ENCODE data around the gene RSPO1.
"Not testable (repeated sequence)": the region's sequence is repeated elsewhere in the genome, so short reads cannot be mapped to it uniquely, and the experiment has no call there.

The RSPO1 gene

GRCh38 chr1:37634244-37634991 lies at the start of gene RSPO1:
Gene RSPO1 (minus strand): TSS chr1:37634892. CDS start chr1:37629661, 5,231 bp downstream.
- DNase-seq = no peak

GRCh38 chr1:37684182-37684581 lies 49.5 kb upstream of the RSPO1 start:
- DNase-seq = not testable (repeated sequence)

- peak; percentile 56 for DNase-seq
Observed at GRCh38 chr1:37682334-37682987, 47.8 kb upstream of the RSPO1 start.

GRCh38 chr1:37680933-37681332 lies 46.2 kb upstream of the RSPO1 start:
- no peak for DNase-seq

GRCh38 chr1:37677808-37678207 lies 43.1 kb upstream of the RSPO1 start:
- DNase-seq = no peak

GRCh38 chr1:37677143-37677439 lies 42.4 kb upstream of the RSPO1 start:
- no peak for DNase-seq

- no peak for DNase-seq
Observed at GRCh38 chr1:37676281-37677142, 41.8 kb upstream of the RSPO1 start.

- no peak for DNase-seq
Observed at GRCh38 chr1:37673920-37674319, 39.2 kb upstream of the RSPO1 start.

GRCh38 chr1:37672136-37672870 lies 37.6 kb upstream of the RSPO1 start:
- no peak for DNase-seq

GRCh38 chr1:37671261-37671660 lies 36.6 kb upstream of the RSPO1 start:
- no peak for DNase-seq

- no peak for DNase-seq
Observed at GRCh38 chr1:37670133-37670532, 35.4 kb upstream of the RSPO1 start.

GRCh38 chr1:37667023-37667671 lies 32.5 kb upstream of the RSPO1 start:
- no peak for DNase-seq

GRCh38 chr1:37666241-37666867 lies 31.7 kb upstream of the RSPO1 start:
- no peak for DNase-seq

- no peak for DNase-seq
Observed at GRCh38 chr1:37663426-37664000, 28.8 kb upstream of the RSPO1 start.

- DNase-seq = no peak
Observed at GRCh38 chr1:37662031-37662755, 27.5 kb upstream of the RSPO1 start.

- no peak for DNase-seq
Observed at GRCh38 chr1:37661401-37661800, 26.7 kb upstream of the RSPO1 start.

- no peak for DNase-seq
Observed at GRCh38 chr1:37660664-37661063, 26.0 kb upstream of the RSPO1 start.

GRCh38 chr1:37658486-37658885 lies 23.8 kb upstream of the RSPO1 start:
- DNase-seq = no peak

- no peak for DNase-seq
Observed at GRCh38 chr1:37657620-37658412, 23.1 kb upstream of the RSPO1 start.

- DNase-seq = no peak
Observed at GRCh38 chr1:37656881-37657280, 22.2 kb upstream of the RSPO1 start.
